ELR (cell line): ENCODE results near the gene WWOX.

Experiments
- DNase-seq: peaks from one replicate; pipeline ENCODE4 v3.0.0-alpha.2; 2015; ENCODE audit warnings: low read depth

Gene WWOX

GRCh38 chr16:79175286-79176057, 1076.0 kb downstream of the WWOX start:
- DNase-seq, result no peak

GRCh38 chr16:79177018-79177417, 1077.6 kb downstream of the WWOX start:
- DNase-seq, result no peak

- DNase-seq, result no peak
Observed at GRCh38 chr16:79181419-79181818, 1082.0 kb downstream of the WWOX start.

GRCh38 chr16:79182616-79183015, 1083.2 kb downstream of the WWOX start:
- DNase-seq, result no peak

GRCh38 chr16:79183571-79183970, 1084.1 kb downstream of the WWOX start:
- no peak for DNase-seq

- no peak for DNase-seq
Observed at GRCh38 chr16:79184464-79185030, 1085.1 kb downstream of the WWOX start.

GRCh38 chr16:79185711-79186110, 1086.3 kb downstream of the WWOX start:
- no peak for DNase-seq

- DNase-seq, result no peak
Observed at GRCh38 chr16:79186196-79186595, 1086.7 kb downstream of the WWOX start.

- DNase-seq, result no peak
Observed at GRCh38 chr16:79188115-79188738, 1088.8 kb downstream of the WWOX start.

GRCh38 chr16:79188739-79189122, 1089.3 kb downstream of the WWOX start:
- no peak for DNase-seq

- DNase-seq, result no peak
Observed at GRCh38 chr16:79190542-79190941, 1091.1 kb downstream of the WWOX start.

- DNase-seq, result no peak
Observed at GRCh38 chr16:79191933-79192332, 1092.5 kb downstream of the WWOX start.

GRCh38 chr16:79192904-79193303, 1093.5 kb downstream of the WWOX start:
- no peak for DNase-seq

- no peak for DNase-seq
Observed at GRCh38 chr16:79194291-79194690, 1094.8 kb downstream of the WWOX start.

GRCh38 chr16:79195938-79196337, 1096.5 kb downstream of the WWOX start:
- DNase-seq, result no peak

GRCh38 chr16:79201436-79201835, 1102.0 kb downstream of the WWOX start:
- DNase-seq, result no peak

- no peak for DNase-seq
Observed at GRCh38 chr16:79202977-79203376, 1103.5 kb downstream of the WWOX start.

- DNase-seq, result no peak
Observed at GRCh38 chr16:79204486-79204885, 1105.0 kb downstream of the WWOX start.

- DNase-seq, result no peak
Observed at GRCh38 chr16:79206889-79207288, 1107.4 kb downstream of the WWOX start.

- DNase-seq, result no peak
Observed at GRCh38 chr16:79209308-79209707, 1109.9 kb downstream of the WWOX start.

- no peak for DNase-seq
Observed at GRCh38 chr16:79210607-79211006, 1111.2 kb downstream of the WWOX start.

GRCh38 chr16:79211586-79211985, 1112.1 kb downstream of the WWOX start:
- DNase-seq, result no peak

GRCh38 chr16:79212114-79212791, 1112.8 kb downstream of the WWOX start:
- no peak for DNase-seq
